Effector CD4-positive, alpha-beta T cell (primary cell): ENCODE data around the gene CATSPERZ.

ENCODE experiments used
- DNase-seq: peaks from one replicate; pipeline ENCODE4 v3.0.0-alpha.2; 2020

The CATSPERZ gene

DNA sequence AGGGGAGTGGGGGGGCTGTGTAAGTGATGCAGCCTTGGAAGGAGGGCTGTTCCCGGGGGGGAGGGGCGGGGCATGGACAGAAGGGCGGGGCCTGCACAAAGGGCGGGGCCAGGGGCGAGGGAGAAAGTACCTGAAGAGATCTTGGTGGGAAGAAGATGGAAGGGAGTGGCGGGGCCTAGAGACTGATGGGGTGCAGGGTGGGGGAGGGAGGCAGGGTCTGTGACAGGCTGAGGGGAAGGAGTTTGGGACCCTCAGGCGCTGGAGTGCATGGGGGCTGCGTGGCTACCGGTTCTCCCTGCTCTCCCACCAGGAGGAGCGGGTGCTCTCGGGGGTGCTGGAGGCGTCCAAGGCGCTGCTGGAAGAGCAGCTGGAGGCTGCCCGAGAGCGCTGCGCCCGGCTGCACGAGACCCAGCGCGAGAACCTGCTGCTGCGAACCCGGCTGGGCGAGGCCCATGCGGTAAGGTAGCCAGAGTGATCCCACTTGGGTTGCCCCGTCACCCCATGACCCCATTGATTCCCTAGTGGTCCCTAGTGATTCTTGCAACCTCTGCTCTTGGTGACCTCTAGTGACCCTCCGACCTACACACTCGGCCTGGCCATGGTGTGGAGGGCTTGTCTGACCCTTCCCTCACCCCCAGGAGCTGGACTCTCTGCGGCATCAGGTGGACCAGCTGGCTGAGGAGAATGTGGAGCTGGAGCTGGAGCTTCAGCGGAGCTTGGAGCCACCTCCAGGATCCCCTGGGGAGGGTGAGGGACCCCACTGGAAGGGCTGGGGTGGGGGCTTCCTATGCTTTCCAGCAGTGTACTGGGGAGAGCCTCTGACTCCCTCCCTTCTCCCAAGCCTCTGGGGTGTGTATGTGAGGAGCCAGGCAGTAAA lies 42.9 kb downstream of the CATSPERZ start:
- no peak for DNase-seq

DNA sequence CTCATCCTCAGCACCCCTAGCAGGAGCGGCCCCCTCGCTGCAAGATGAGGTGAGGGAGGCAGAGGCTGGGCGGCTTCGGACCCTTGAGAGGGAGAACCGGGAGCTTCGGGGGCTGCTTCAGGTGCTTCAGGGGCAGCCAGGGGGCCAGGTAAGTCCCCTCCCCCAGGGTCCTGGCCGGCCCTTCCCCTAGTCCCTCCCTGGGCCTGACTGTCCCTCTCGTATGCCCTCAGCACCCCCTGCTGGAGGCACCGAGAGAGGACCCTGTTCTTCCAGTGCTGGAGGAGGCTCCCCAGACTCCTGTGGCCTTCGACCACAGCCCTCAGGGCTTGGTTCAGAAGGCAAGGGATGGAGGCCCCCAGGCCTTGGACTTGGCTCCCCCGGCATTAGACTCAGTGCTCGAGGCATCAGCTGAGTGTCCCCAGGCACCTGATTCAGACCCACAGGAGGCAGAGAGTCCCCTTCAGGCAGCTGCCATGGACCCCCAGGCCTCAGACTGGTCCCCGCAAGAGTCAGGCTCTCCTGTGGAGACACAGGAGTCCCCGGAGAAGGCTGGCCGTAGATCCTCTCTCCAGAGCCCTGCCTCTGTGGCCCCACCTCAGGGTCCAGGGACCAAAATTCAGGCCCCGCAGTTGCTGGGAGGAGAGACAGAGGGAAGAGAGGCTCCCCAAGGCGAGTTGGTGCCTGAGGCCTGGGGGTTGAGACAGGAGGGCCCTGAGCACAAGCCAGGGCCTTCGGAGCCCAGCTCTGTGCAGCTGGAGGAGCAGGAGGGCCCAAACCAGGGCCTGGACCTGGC lies 43.8 kb downstream of the CATSPERZ start:
- DNase-seq, result no peak

DNA sequence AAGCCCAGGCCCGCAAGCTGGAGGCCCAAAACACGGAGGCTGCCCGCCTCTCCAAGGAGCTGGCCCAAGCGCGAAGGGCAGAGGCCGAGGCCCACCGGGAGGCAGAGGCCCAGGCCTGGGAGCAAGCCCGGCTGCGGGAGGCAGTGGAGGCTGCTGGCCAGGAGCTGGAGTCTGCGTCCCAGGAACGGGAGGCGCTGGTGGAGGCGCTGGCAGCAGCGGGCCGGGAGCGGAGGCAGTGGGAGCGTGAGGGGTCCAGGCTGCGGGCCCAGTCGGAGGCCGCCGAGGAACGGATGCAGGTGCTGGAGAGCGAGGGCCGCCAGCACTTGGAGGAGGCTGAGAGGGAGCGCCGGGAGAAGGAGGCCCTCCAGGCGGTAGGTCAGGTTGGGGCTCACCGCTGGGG lies 44.6 kb downstream of the CATSPERZ start:
- DNase-seq, result no peak

DNA sequence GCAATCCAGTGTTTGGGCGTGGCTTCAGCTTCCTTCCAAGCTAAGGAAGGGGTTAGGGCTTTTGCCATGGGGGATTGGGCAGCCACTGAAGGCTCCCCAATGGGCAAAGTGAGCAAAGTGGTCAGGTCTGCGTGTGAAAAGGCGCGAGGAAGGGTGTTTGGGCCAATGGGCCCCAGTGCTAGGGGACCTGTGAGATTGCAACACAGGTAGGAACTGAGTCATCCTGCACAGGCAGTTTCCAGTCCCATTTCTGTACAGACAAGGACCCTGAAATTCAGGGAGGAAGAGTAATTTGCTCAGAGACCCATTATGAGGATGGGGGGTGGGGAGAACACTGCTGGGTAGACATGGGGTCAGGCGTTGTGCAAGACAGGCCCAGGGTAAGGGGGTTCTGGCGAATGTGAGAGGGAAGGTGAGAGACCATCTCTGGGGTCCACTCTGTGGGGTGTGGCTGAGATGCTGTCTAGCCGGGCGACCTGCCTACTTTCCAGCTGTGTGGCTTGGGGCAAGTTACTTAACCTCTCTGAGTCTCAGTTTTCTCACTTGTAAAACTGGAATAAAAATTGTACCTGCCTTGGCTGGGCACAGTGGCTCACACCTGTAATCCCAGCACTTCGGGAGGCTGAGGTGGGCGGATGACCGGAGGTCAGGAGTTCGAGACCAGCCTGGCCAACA lies 47.2 kb downstream of the CATSPERZ start:
- DNase-seq, result no peak

DNA sequence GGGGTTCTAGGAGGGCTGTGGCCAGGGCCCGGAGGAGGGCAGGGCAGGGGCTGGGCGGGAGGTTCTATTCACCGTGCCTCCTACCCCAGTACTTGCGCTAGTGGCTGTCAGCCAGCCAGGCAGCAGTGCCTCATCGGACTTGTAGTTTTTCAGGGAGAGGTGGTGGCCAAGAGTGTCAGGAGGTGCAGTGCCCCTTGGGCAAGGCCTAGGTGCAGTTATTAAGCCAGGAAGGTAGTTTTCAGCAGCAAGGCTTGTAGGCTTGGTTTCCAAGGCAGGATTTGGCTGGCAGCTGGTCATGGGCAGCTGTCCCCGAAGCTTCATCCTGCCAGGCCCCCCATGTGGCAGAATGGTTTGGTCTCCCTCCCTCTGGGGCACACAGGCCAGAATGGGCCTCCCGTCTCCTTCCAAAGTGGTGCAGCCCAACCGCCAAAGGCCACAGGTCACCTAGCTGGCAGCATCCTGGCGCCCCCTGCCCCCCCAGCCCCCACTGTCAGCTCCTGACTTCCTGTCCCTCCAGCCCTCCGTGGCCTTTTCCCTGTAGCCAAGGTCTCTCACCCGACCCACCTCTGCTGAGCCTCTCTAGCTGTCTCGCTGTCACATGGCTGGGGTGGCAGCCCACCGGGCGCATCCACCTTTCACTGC lies 48.3 kb downstream of the CATSPERZ start:
- no peak for DNase-seq

DNA sequence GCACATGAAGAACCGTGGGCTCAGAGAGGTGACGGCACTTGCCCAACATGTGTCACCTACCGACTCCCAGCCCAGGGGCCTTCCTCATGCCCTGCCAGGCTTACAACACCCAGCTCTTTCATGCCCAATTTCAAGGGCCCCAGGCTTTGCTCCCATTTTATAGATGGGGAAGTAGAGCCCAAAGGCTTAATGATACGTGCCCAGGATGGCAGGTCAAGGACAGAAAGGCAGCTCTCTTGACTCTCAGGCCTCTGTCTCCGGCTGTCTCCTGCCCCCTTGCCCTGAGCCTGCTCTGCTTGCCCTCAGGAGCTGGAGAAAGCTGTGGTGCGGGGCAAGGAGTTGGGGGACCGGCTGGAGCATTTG lies 48.8 kb downstream of the CATSPERZ start:
- no peak for DNase-seq

DNA sequence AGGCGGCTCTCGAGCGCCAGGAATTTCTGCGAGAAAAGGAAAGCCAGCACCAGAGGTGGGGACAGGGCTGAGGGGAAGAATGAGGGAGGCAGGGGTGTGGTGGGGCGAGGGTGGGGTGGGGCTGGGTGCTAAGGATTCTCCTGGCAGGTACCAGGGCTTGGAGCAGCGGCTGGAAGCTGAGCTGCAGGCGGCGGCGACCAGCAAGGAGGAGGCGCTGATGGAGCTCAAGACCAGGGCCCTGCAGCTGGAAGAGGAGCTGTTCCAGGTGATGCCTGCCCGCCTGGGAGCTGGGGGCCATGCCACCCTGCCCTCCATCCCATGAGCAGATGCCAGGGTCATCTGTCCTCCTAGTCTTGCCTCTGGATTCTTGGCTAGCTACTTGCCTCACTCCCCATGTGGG lies 49.2 kb downstream of the CATSPERZ start:
- DNase-seq, result no peak

DNA sequence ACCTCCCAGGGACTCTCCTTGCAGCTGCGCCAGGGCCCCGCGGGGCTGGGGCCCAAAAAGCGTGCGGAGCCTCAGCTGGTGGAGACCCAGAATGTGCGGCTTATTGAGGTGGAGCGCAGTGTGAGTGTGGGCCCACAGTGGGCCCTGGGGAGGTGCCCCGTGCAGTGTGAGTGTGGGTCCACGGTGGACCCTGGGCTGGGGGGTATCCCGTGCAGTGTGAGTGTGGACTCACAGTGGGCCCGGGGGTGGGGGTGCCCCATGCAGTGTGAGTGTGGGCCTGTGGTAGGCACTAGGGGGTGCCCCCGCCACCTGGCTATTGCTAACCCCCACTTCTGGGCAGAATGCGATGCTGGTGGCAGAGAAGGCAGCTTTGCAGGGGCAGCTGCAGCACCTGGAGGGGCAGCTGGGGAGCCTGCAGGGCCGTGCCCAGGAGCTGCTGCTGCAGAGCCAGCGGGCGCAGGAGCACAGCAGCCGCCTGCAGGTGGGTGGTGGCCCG lies 51.0 kb downstream of the CATSPERZ start:
- DNase-seq, result no peak

DNA sequence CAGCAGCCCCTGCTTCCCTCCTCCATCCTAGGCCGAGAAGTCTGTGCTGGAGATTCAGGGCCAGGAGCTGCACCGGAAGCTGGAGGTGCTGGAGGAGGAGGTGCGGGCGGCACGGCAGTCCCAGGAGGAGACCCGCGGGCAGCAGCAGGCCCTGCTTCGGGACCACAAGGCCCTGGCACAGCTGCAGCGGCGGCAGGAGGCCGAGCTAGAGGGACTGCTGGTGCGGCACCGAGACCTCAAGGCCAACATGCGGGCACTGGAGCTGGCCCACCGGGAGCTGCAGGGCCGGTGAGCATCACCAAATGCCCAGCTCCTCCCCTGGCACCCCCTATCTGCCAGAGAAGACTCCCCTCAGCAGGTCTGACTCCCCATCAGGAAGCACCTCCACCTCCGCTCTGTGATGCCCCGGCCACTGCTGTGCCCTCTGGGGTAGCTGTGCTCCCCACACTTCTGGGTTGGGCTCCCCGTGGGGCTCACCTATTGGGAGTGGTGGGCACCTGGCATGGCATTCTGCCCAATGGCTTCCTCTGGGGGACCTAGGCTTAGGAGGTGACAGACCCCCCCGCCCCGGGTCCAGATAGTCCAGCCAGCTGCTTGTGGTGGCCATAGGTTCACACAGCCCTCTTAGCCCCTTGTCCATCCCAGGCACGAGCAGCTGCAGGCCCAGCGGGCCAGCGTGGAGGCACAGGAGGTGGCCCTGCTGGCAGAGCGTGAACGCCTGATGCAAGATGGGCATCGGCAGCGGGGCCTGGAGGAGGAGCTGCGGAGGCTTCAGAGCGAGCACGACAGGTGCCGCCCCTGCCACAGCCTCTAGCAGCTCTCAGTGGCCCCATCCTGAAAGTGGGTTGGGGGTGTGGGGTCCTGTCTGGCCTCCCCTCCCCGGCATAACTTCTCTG lies 52.2 kb downstream of the CATSPERZ start:
- no peak for DNase-seq

DNA sequence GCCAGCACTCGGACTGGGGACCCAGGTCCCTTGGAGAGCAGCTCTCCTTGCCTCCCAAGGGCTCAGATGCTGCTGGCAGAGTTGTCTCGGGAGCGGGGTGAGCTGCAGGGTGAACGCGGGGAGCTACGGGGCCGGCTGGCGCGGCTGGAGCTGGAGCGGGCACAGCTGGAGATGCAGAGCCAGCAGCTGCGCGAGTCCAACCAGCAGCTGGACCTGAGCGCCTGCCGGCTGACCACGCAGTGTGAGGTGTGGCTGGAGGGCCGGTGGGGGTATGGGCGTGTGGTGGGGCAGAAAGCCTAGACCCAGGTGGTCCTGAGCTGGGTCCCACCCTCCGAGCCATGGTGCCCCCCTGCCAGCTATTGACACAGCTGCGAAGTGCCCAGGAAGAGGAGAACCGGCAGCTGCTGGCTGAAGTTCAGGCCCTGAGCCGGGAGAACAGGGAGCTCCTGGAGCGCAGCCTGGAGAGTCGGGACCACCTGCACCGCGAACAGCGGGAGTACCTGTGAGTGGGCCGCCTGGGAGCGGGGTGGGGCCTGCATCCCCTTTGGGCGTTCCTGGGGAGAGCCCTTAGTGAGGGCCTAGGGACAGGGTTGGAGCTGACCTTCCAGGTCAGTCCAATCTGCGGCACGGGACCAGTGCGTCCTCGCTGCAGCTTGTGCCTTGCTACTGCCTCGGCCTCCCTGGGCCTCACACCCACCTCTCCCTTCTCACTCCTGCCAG lies 53.0 kb downstream of the CATSPERZ start:
- no peak for DNase-seq

DNA sequence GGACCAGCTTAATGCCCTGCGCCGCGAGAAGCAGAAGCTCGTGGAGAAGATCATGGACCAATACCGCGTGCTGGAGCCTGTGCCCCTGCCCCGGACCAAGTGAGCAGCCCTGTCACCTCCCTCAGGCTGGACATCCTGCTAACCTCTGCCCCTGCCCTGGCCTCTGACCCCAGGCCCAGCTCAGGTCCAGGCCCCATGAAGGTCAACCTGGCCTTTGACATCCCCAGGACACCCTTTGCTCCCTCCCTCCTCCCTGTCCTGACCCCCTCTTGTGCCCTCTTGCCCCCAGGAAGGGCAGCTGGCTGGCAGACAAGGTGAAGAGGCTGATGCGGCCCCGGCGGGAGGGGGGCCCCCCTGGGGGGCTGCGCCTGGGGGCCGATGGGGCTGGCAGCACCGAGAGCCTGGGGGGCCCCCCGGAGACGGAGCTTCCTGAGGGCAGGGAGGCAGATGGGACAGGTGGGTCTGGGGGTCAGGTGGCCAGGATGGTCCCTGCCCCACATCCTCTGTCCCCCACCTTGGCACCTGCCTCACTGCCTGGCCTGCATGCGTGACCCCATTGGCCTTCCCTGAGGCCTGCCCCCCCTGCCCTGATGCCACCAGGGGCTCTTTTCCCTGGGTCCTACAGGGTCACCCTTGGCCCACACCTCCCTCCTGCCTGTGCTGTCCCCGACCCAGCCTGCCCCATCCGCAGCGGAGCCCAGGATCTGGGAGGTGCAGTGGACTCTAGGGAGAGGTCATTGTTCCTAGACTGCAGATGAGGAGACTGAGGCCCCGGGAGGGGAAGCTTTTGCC lies 53.8 kb downstream of the CATSPERZ start:
- DNase-seq, result no peak
